K562 (cell line): ENCODE results near the gene NAT9. TPM values are rescaled to one million over a fixed set of nuclear protein-coding genes. Genes with fewer than 3 reads are reported as not detected.

Source experiments
- ATAC-seq: fragments of 200-7000 bp; cut with Tn5 transposase; 3 replicates; pipeline ENCODE4 v1.9.1; 2020; ENCODE audit warnings: moderate library complexity
- BruUV-seq: library from RNA; stranded (reverse); fragments of 400-500 nt; replicated peaks from 2 replicates; lab custom pipeline; 2021; lab: Mats Ljungman, UMichigan
- CTCF ChIA-PET: fragments of 300-600 bp; formaldehyde crosslinking; extraction: SDS; loops from one replicate; lab custom pipeline; 2021; ENCODE audit warnings: low intra/inter-chr PET ratio; lab: Yijun Ruan, JAX
- POLR2A ChIA-PET: fragments of 300-600, 350-650 bp; sonication (Branson Sonifier 250); formaldehyde crosslinking; extraction: SDS; loops from one replicate; lab custom pipeline; 2021; ENCODE audit warnings: antibody characterized with exemption, inconsistent platforms; lab: Yijun Ruan, JAX
- DNase-seq, 4 experiments: peaks; one replicate each; pipeline versions ENCODE4 v3.0.0 to v3.0.0-alpha.2; 2011 to 2018; ENCODE audit warnings: low spot score in 3 of 4, mixed read lengths in 3 of 4; ENCODE audit errors: extremely low read depth in 1 of 4
- FAIRE-seq: peaks from 2 replicates; lab custom pipeline; 2011; peaks lifted over from hg19 to GRCh38; lab: Jason Lieb, UNC
- H2AFZ ChIP-seq: 2 replicates; pipeline ENCODE4 v1.6.0; 2011; ENCODE audit warnings: low read depth, low read length, control low read depth, inconsistent platforms
- H3K27ac ChIP-seq: fragments of 200-600 bp; 3 replicates; pipeline ENCODE4 v1.8.0; 2011; ENCODE audit warnings: low read depth, mild to moderate bottlenecking, control low read depth, inconsistent platforms, low read length, moderate library complexity, mixed read lengths; ENCODE audit errors: extremely low read depth
- H3K27me3 ChIP-seq, 2 experiments: fragments of 300-600 bp in 1 of 2; 2 replicates in 1 of 2; 3 replicates in 1 of 2; pipeline versions ENCODE4 v1.6.0 to v1.8.0; 2011; ENCODE audit warnings: inconsistent platforms in 2 of 2, low read length in 2 of 2, mild to moderate bottlenecking in 1 of 2, mixed read lengths in 1 of 2, moderate library complexity in 1 of 2; ENCODE audit not compliant: control insufficient read depth in 2 of 2, insufficient read depth in 2 of 2
- H3K36me3 ChIP-seq: fragments of 300-600 bp; 3 replicates; pipeline ENCODE4 v1.8.0; 2011; ENCODE audit warnings: mild to moderate bottlenecking, low read length, inconsistent platforms; ENCODE audit not compliant: control insufficient read depth, insufficient read depth
- H3K4me1 ChIP-seq, 2 experiments: fragments of 200-600 bp in 1 of 2; replicated peaks in 1 of 2; 2 replicates in 1 of 2; 3 replicates in 1 of 2; pipeline versions ENCODE4 v1.5.1 to v1.8.0; 2011; ENCODE audit warnings: inconsistent platforms in 2 of 2, low read length in 2 of 2, mild to moderate bottlenecking in 1 of 2, mixed read lengths in 1 of 2, moderate library complexity in 1 of 2; ENCODE audit not compliant: control insufficient read depth in 2 of 2, insufficient read depth in 2 of 2
- H3K4me2 ChIP-seq: 2 replicates; pipeline ENCODE4 v1.6.1; 2011; ENCODE audit warnings: low read length, control low read depth, inconsistent platforms, mixed read lengths; ENCODE audit not compliant: insufficient read depth
- H3K4me3 ChIP-seq: fragments of 200-600 bp; sonication (generic), shearing (Covaris generic); 2 replicates; pipeline ENCODE4 v1.5.1; 2016; ENCODE audit warnings: control low read depth, inconsistent platforms
- H3K79me2 ChIP-seq: fragments of 200-600 bp; 3 replicates; pipeline ENCODE4 v1.8.0; 2011; ENCODE audit warnings: low read length, inconsistent platforms; ENCODE audit not compliant: control insufficient read depth, insufficient read depth
- H3K9ac ChIP-seq, 2 experiments: 2 replicates each; pipeline versions ENCODE4 v1.6.0 to v1.6.1; 2011; ENCODE audit warnings: low read depth in 2 of 2, low read length in 2 of 2, control low read depth in 1 of 2, inconsistent platforms in 1 of 2, mild to moderate bottlenecking in 1 of 2, mixed read lengths in 1 of 2; ENCODE audit not compliant: insufficient read depth in 1 of 2
- H3K9me1 ChIP-seq: one replicate; pipeline ENCODE4 v1.6.0; 2011; ENCODE audit warnings: inconsistent platforms, mild to moderate bottlenecking, low read length, moderate library complexity; ENCODE audit not compliant: control insufficient read depth, insufficient read depth
- H3K9me3 ChIP-seq: replicated peaks from 2 replicates; pipeline ENCODE4 v1.5.1; 2011; ENCODE audit warnings: low read depth, low read length, inconsistent platforms; ENCODE audit not compliant: control insufficient read depth, insufficient read depth
- H4K20me1 ChIP-seq: replicated peaks from 2 replicates; pipeline ENCODE4 v1.6.1; 2011; ENCODE audit warnings: low read length, inconsistent platforms, mixed read lengths; ENCODE audit not compliant: control insufficient read depth, insufficient read depth
- MLLT1 ChIP-seq, 2 experiments: fragments of 450-650 bp; IDR thresholded peaks; 2 replicates each; pipeline ENCODE4 v1.6.1; 2016
- OTX1 ChIP-seq: fragments of 450-650 bp; formaldehyde crosslinking; IDR thresholded peaks from 2 replicates; pipeline ENCODE4 v1.4.0; 2022; ENCODE audit warnings: mild to moderate bottlenecking
- RBM25 ChIP-seq: fragments of 200-400 bp; formaldehyde crosslinking; IDR thresholded peaks from 2 replicates; pipeline ENCODE4 v1.6.1; 2018; ENCODE audit warnings: low read length, low read depth, moderate library complexity; ENCODE audit not compliant: severe bottlenecking
- SMARCA5 ChIP-seq: fragments of 450-650 bp; IDR thresholded peaks from 2 replicates; pipeline ENCODE4 v1.6.1; 2016
- SMARCE1 ChIP-seq: fragments of 450-650 bp; IDR thresholded peaks from 2 replicates; pipeline ENCODE4 v1.7.1; 2016; ENCODE audit warnings: mild to moderate bottlenecking
- SNRNP70 ChIP-seq: fragments of 200-400 bp; formaldehyde crosslinking; optimal IDR thresholded peaks from 2 replicates; pipeline ENCODE3; 2017; ENCODE audit warnings: low read depth, low read length
- ZBTB17 ChIP-seq: fragments of 450-650 bp; formaldehyde crosslinking; IDR thresholded peaks from 2 replicates; pipeline ENCODE4 v1.4.0; 2020; ENCODE audit warnings: mild to moderate bottlenecking
- ZNF217 ChIP-seq: sonication (generic); formaldehyde crosslinking; IDR thresholded peaks from 2 replicates; pipeline ENCODE4 v1.8.0; 2022; ENCODE audit warnings: mild to moderate bottlenecking, missing genetic modification reagents
- ZNF23 ChIP-seq: fragments of 250-450 bp; sonication (Bioruptor Pico); IDR thresholded peaks from 2 replicates; pipeline ENCODE4 v1.4.0; 2020; ENCODE audit warnings: mild to moderate bottlenecking
- WGBS: fragments of 100-300 bp; shearing (Covaris generic); methylation state at CpG from one replicate; pipeline ENCODE4 v1.1.6; 2016; ENCODE audit warnings: low coverage, mixed read lengths; ENCODE audit not compliant: insufficient coverage; ENCODE audit errors: missing lambda C conversion rate; 5-methylcytosine and 5-hydroxymethylcytosine counted together
- in situ Hi-C: fragments of 300-500 bp; cut with MboI; formaldehyde crosslinking; loops from 4 replicates; pipeline ENCODE4 v1.15.0; 2018; ENCODE audit warnings: inconsistent platforms, mixed read lengths
- intact Hi-C: fragments of 100-400 bp; cut with micrococcal nuclease; formaldehyde crosslinking; loops from 2 replicates; pipeline ENCODE4 v1.14.2; 2022
- polyA plus RNA-seq, 8 experiments: library from polyadenylated mRNA; depleted of rRNA in 4 of 8; stranded (reverse) in 5 of 8; unstranded in 3 of 8; fragments of >200 nt; fragmentation: Nextera tagmentation in 2 of 8; fragmentation: Illumina TruSeq in 1 of 8; extraction: Ambion mirVana in 2 of 8; extraction: Trizol in 1 of 8; gene quantifications; 2 replicates each; pipeline versions ENCODE4 v1.2.1 to v1.2.3, GENCODE V29; 2011 to 2014; ENCODE audit warnings: inconsistent platforms in 1 of 8, missing spikeins in 1 of 8
- total RNA-seq, 7 experiments: library from RNA; depleted of rRNA in 6 of 7; stranded (reverse); fragments of >200 nt in 6 of 7; fragmentation: Illumina TruSeq in 2 of 7; extraction: Trizol in 2 of 7; gene quantifications; 2 replicates each; pipeline versions ENCODE4 v1.2.1 to v1.2.3, GENCODE V29; 2011 to 2021; ENCODE audit warnings: low replicate concordance in 1 of 7
- TF ChIP-seq, protein P1 (sequence below): sonication (generic); formaldehyde crosslinking; IDR thresholded peaks from 2 replicates; pipeline ENCODE4 v1.8.0; 2023; ENCODE audit warnings: mild to moderate bottlenecking, missing genetic modification reagents

Gene NAT9
- total and polyA plus RNA-seq, 9 of the 15 experiments (the other 6 are each of a cell fraction or from before 2014, with no cell fraction given) = 4.2 to 63.6 (median 40.8) TPM

GRCh38 chr17:74743755-74744154, 32.4 kb downstream of the NAT9 start (continued):
- TF ChIP-seq, protein P1, sequence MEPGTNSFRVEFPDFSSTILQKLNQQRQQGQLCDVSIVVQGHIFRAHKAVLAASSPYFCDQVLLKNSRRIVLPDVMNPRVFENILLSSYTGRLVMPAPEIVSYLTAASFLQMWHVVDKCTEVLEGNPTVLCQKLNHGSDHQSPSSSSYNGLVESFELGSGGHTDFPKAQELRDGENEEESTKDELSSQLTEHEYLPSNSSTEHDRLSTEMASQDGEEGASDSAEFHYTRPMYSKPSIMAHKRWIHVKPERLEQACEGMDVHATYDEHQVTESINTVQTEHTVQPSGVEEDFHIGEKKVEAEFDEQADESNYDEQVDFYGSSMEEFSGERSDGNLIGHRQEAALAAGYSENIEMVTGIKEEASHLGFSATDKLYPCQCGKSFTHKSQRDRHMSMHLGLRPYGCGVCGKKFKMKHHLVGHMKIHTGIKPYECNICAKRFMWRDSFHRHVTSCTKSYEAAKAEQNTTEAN (CRISPR knock-in tag) = no peak
- TF ChIP-seq MLLT1 (IDR thresholded peaks at IDR 0.05) (peak in 1 of 2 experiments; percentile 73; a peak in 1 of 4 replicates), ZNF23 (CRISPR knock-in tag) (peak; percentile 99), ZBTB17 (peak; percentile 97), SNRNP70 (no peak), RBM25 (peak; percentile 41)

DNA sequence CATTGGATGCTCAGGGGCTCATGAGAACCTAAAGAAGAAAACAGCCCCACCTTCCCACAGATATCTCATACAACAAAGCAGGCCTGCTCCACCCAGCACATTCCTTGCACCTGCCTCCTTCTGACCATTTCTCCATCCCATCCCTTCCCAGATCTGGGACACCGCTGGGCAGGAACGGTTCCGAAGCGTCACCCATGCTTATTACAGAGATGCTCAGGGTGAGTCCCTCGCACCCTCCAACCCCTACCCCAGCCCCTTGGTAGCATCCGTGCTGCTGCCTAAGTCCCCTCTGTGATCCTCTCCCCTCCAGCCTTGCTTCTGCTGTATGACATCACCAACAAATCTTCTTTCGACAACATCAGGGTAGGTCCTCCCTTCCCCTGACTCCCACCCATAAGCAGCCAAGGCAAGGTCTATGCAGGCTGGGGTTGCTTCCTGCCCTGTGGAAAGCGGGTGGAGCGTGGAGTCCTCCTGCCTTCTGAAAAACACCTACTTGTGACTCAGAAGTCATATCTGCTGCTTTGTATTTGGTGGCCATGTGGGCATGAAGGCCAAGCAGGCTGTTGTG, 33.1 kb downstream of the NAT9 start:
- Histone ChIP-seq H3K4me2 (no peak overlapping the region), H3K4me1 (peaks cover 24 to 39% of the 10 kb centered on the region in 2 experiments), H3K4me3 (no peak overlapping the region), H3K9ac (no peak overlapping the region), H3K9me1 (no peaks in the 10 kb centered on the region), H4K20me1 (peaks cover 5% of the 10 kb centered on the region; the same call in 1 of the 2 replicates), H3K79me2 (no peaks in the 10 kb centered on the region), H3K27ac (no peak overlapping the region), H3K27me3 (peaks cover 20 to 42% of the 10 kb centered on the region in 2 experiments; a peak in 4 of 5 replicates), H2AFZ (no peak overlapping the region), H3K36me3 (no peaks in the 10 kb centered on the region), H3K9me3 (no peaks in the 10 kb centered on the region)
- BruUV-seq = no TSS peak
- in situ Hi-C loops = loop anchor here (5.0 kb wide), 1 partner anchor 214 kb away; no protein-coding TSS in a partner anchor
- intact Hi-C loops = loop anchor here (5.0 kb wide), 1 partner anchor 109 kb away; no protein-coding TSS in a partner anchor
- WGBS = 4% methylated on average over 8 of the region's 9 CpGs
- POLR2A ChIA-PET = interaction anchor here (1.1 kb wide), 1 partner anchor 17 kb away, joined by 3 read pairs; no protein-coding TSS in a partner anchor
- DNase-seq = no peak
- CTCF ChIA-PET = interaction anchor here (0.6 kb wide), 1 partner anchor 124 kb away, joined by 4 read pairs; no protein-coding TSS in a partner anchor
- no peak for FAIRE-seq
- TF ChIP-seq SMARCA5 (no peak), OTX1 (no peak), ZNF217 (CRISPR knock-in tag) (no peak), SMARCE1 (no peak)
- ATAC-seq = no peak
